HepG2 (cell line): Measurements from ENCODE around the gene RNF183. TPM values are rescaled to one million over a fixed set of nuclear protein-coding genes. Genes with fewer than 3 reads are reported as not detected.

Source experiments
- ATAC-seq: fragments of 200-7000 bp; cut with Tn5 transposase; 3 replicates; pipeline ENCODE4 v1.9.1; 2020; ENCODE audit warnings: mild to moderate bottlenecking, moderate library complexity
- BruUV-seq: library from RNA; stranded (reverse); fragments of 400-500 nt; replicated peaks from 2 replicates; lab custom pipeline; 2021; lab: Mats Ljungman, UMichigan
- CTCF ChIA-PET: fragments of 300-600 bp; formaldehyde crosslinking; extraction: SDS; loops from one replicate; lab custom pipeline; 2021; ENCODE audit warnings: low total read pairs, inconsistent platforms, low intra/inter-chr PET ratio; lab: Yijun Ruan, JAX
- POLR2A ChIA-PET: fragments of 350-600 bp; sonication (Branson Sonifier 250); formaldehyde crosslinking; loops from one replicate; lab custom pipeline; 2020; ENCODE audit warnings: antibody characterized with exemption, inconsistent platforms; lab: Yijun Ruan, JAX
- DNase-seq: peaks from one replicate; pipeline ENCODE4 v3.0.0-alpha.2; 2015; ENCODE audit warnings: low spot score
- FAIRE-seq: peaks from 3 replicates; lab custom pipeline; 2011; peaks lifted over from hg19 to GRCh38; lab: Jason Lieb, UNC
- H2AFZ ChIP-seq: one replicate; pipeline ENCODE4 v1.6.1; 2011; ENCODE audit warnings: low read length, inconsistent platforms
- H3K27ac ChIP-seq: fragments of 300-600 bp; 3 replicates; pipeline ENCODE4 v1.8.0; 2011; ENCODE audit warnings: mixed run types, mild to moderate bottlenecking, mixed read lengths, low read length, inconsistent platforms; ENCODE audit not compliant: insufficient read depth; ENCODE audit errors: extremely low read length
- H3K27me3 ChIP-seq, 2 experiments: fragments of 200-600 bp in 1 of 2; 2 replicates in 1 of 2; 3 replicates in 1 of 2; pipeline versions ENCODE4 v1.6.0 to v1.8.0; 2011; ENCODE audit warnings: low read length in 2 of 2, mild to moderate bottlenecking in 2 of 2, moderate library complexity in 2 of 2, inconsistent platforms in 1 of 2; ENCODE audit not compliant: insufficient read depth in 2 of 2, control insufficient read depth in 1 of 2
- H3K36me3 ChIP-seq, 2 experiments: fragments of 200-600 bp in 1 of 2; replicated peaks in 1 of 2; 2 replicates in 1 of 2; 3 replicates in 1 of 2; pipeline versions ENCODE4 v1.5.1 to v1.8.0; 2011; ENCODE audit warnings: low read length in 2 of 2, inconsistent platforms in 1 of 2; ENCODE audit not compliant: insufficient read depth in 2 of 2, control insufficient read depth in 1 of 2
- H3K4me1 ChIP-seq: 2 replicates; pipeline ENCODE4 v1.5.1; 2012; ENCODE audit warnings: low read length, inconsistent platforms; ENCODE audit not compliant: insufficient read depth
- H3K4me2 ChIP-seq: 2 replicates; pipeline ENCODE4 v1.6.0; 2011; ENCODE audit warnings: low read depth, low read length, inconsistent platforms
- H3K4me3 ChIP-seq, 3 experiments: fragments of 200-600 bp in 1 of 3; sonication (generic), shearing (Covaris generic) in 1 of 3; replicated peaks in 1 of 3; 2 replicates each; pipeline ENCODE4 v1.5.1; 2011 to 2016; ENCODE audit warnings: low read length in 3 of 3, inconsistent platforms in 2 of 3, low read depth in 2 of 3, mild to moderate bottlenecking in 2 of 3, control low read depth in 1 of 3, mixed read lengths in 1 of 3; ENCODE audit not compliant: insufficient read depth in 1 of 3
- H3K79me2 ChIP-seq: one replicate; pipeline ENCODE4 v1.6.1; 2011; ENCODE audit warnings: low read length, inconsistent platforms; ENCODE audit not compliant: insufficient read depth
- H3K9ac ChIP-seq: 2 replicates; pipeline ENCODE4 v1.6.0; 2011; ENCODE audit warnings: mild to moderate bottlenecking, low read depth, low read length, inconsistent platforms; ENCODE audit not compliant: insufficient read depth
- H3K9me3 ChIP-seq: 2 replicates; pipeline ENCODE4 v1.5.1; 2012; ENCODE audit warnings: mild to moderate bottlenecking, low read length
- H4K20me1 ChIP-seq: 2 replicates; pipeline ENCODE4 v1.6.0; 2011; ENCODE audit warnings: inconsistent platforms, mild to moderate bottlenecking, low read length, moderate library complexity; ENCODE audit not compliant: insufficient read depth
- HNRNPL ChIP-seq: fragments of 200-400 bp; formaldehyde crosslinking; IDR thresholded peaks from 2 replicates; pipeline ENCODE4 v1.6.1; 2017; ENCODE audit warnings: mild to moderate bottlenecking, low read depth, low read length
- KDM5B ChIP-seq: sonication (generic); formaldehyde crosslinking; IDR thresholded peaks from 2 replicates; pipeline ENCODE4 v1.4.0; 2020; ENCODE audit warnings: missing genetic modification reagents, mild to moderate bottlenecking, borderline replicate concordance
- MED13 ChIP-seq: sonication (generic); formaldehyde crosslinking; IDR thresholded peaks from 2 replicates; pipeline ENCODE4 v1.5.0; 2020; ENCODE audit warnings: missing genetic modification reagents
- PRDM10 ChIP-seq: sonication (generic); formaldehyde crosslinking; IDR thresholded peaks from 2 replicates; pipeline ENCODE4 v1.4.0; 2020; ENCODE audit warnings: low read depth, missing genetic modification reagents
- REXO4 ChIP-seq: sonication (generic); formaldehyde crosslinking; IDR thresholded peaks from 2 replicates; pipeline ENCODE4 v1.8.0; 2022; ENCODE audit warnings: missing genetic modification reagents, mild to moderate bottlenecking, borderline replicate concordance
- USF2 ChIP-seq, 2 experiments: sonication (generic) in 1 of 2; formaldehyde crosslinking in 1 of 2; IDR thresholded peaks; 2 replicates each; pipeline versions ENCODE4 v1.5.1 to v1.6.1; 2011 to 2020; ENCODE audit warnings: borderline replicate concordance in 1 of 2, low read depth in 1 of 2, low read length in 1 of 2, mild to moderate bottlenecking in 1 of 2, missing genetic modification reagents in 1 of 2, moderate library complexity in 1 of 2
- ZNF281 ChIP-seq: sonication (generic); formaldehyde crosslinking; IDR thresholded peaks from 2 replicates; pipeline ENCODE4 v1.4.0; 2020; ENCODE audit warnings: missing genetic modification reagents, borderline replicate concordance
- ZNF510 ChIP-seq: sonication (generic); formaldehyde crosslinking; IDR thresholded peaks from 2 replicates; pipeline ENCODE4 v1.4.0; 2020; ENCODE audit warnings: low read depth, mild to moderate bottlenecking, missing genetic modification reagents
- ZNF563 ChIP-seq: sonication (generic); formaldehyde crosslinking; IDR thresholded peaks from 2 replicates; pipeline ENCODE4 v1.8.0; 2022; ENCODE audit warnings: mild to moderate bottlenecking, moderate library complexity, missing genetic modification reagents
- ZNF687 ChIP-seq: sonication (generic); formaldehyde crosslinking; IDR thresholded peaks from 2 replicates; pipeline ENCODE4 v1.5.1; 2020; ENCODE audit warnings: mild to moderate bottlenecking, missing genetic modification reagents, moderate library complexity
- WGBS: methylation state at CpG from one replicate; pipeline ENCODE4 v1.1.6; 2017; ENCODE audit warnings: low lambda C conversion rate; 5-methylcytosine and 5-hydroxymethylcytosine counted together
- in situ Hi-C: cut with HindIII; loops from 2 replicates; pipeline ENCODE4 v1.10.0; 2017; ENCODE audit warnings: low pct_unique_long_range_greater_than_20kb; ENCODE audit not compliant: extremely low pct_ligation_motif_present
- intact Hi-C: fragments of 100-400 bp; cut with micrococcal nuclease; formaldehyde crosslinking; loops from one replicate; pipeline ENCODE4 v1.10.0; 2022; ENCODE audit not compliant: unreplicated experiment
- polyA plus RNA-seq, 8 experiments: library from polyadenylated mRNA; depleted of rRNA in 3 of 8; stranded (reverse) in 7 of 8; unstranded in 1 of 8; fragments of >200 nt; fragmentation: Illumina TruSeq in 4 of 8; extraction: Trizol in 4 of 8; gene quantifications; 2 replicates each; pipeline versions ENCODE4 v1.2.1 to v1.2.3, GENCODE V29; 2011 to 2016; ENCODE audit warnings: low read depth in 4 of 8, missing spikeins in 1 of 8, mixed read lengths in 1 of 8; ENCODE audit not compliant: insufficient read depth in 1 of 8
- total RNA-seq, 5 experiments: library from RNA; depleted of rRNA; stranded (reverse); fragments of >200 nt; fragmentation: Illumina TruSeq; extraction: Trizol; gene quantifications; 2 replicates each; pipeline ENCODE4 v1.2.3, GENCODE V29; 2016; ENCODE audit warnings: low read depth in 1 of 5

The RNF183 gene
- total and polyA plus RNA-seq, 2 of the 13 experiments (the other 11 are each of a cell fraction or from before 2014, with no cell fraction given) = 0.13 to 6.5 TPM

GRCh38 chr9:113343732-113344231 is 40.6 kb upstream of the RNF183 start:
- intact Hi-C loops = loop anchor here (5.0 kb wide), 1 partner anchor 59 kb away; the partner anchor contains the start of gene ALAD
- CTCF ChIA-PET = no interaction called here
- TF ChIP-seq ZNF563 (CRISPR knock-in tag) (no peak), MED13 (CRISPR knock-in tag) (no peak), ZNF510 (CRISPR knock-in tag) (no peak), ZNF687 (CRISPR knock-in tag) (no peak), REXO4 (CRISPR knock-in tag) (no peak), USF2 (IDR thresholded peaks at IDR 0.05; ENCODE audit: low read depth, low read length) (no peak), USF2 (CRISPR knock-in tag; IDR thresholded peaks at IDR 0.05; ENCODE audit: borderline replicate concordance) (no peak), HNRNPL (no peak), KDM5B (CRISPR knock-in tag) (no peak), ZNF281 (CRISPR knock-in tag) (no peak), PRDM10 (CRISPR knock-in tag) (no peak)

More at GRCh38 chr9:113343732-113344231, 40.6 kb upstream of the RNF183 start:
- 44% methylated on average over 1 of the region's 1 CpG for WGBS
- no peaks in the 10 kb centered on the region for H3K79me2 ChIP-seq
- FAIRE-seq (no peak), ATAC-seq (no peak), DNase-seq (peak; percentile 47)
- no peaks in the 10 kb centered on the region for H3K9me3 ChIP-seq
- peaks cover 32% of the 10 kb centered on the region for H3K4me1 ChIP-seq
- H3K4me2 ChIP-seq = peak overlapping the region; percentile 15; the same call in 1 of the 2 replicates
- peaks cover 0 to 8% of the 10 kb centered on the region in 2 experiments; a peak in 3 of 5 replicates for H3K27me3 ChIP-seq
- no peaks in the 10 kb centered on the region for H3K36me3 ChIP-seq
- H2AFZ ChIP-seq = no peak overlapping the region
- no TSS peak for BruUV-seq
- no peaks in the 10 kb centered on the region for H4K20me1 ChIP-seq
- no peak overlapping the region for H3K4me3 ChIP-seq
- no peak overlapping the region for H3K27ac ChIP-seq
- in situ Hi-C loops = no loop called here
- POLR2A ChIA-PET = no interaction called here
- no peak overlapping the region for H3K9ac ChIP-seq
